Left hindlimb (tissue), 1 donor: ENCODE measurements around the gene SEMA6A.

Experiments
- DNase-seq: peaks from one replicate; pipeline ENCODE4 v3.0.0-alpha.2; 2018

Gene SEMA6A

DNA sequence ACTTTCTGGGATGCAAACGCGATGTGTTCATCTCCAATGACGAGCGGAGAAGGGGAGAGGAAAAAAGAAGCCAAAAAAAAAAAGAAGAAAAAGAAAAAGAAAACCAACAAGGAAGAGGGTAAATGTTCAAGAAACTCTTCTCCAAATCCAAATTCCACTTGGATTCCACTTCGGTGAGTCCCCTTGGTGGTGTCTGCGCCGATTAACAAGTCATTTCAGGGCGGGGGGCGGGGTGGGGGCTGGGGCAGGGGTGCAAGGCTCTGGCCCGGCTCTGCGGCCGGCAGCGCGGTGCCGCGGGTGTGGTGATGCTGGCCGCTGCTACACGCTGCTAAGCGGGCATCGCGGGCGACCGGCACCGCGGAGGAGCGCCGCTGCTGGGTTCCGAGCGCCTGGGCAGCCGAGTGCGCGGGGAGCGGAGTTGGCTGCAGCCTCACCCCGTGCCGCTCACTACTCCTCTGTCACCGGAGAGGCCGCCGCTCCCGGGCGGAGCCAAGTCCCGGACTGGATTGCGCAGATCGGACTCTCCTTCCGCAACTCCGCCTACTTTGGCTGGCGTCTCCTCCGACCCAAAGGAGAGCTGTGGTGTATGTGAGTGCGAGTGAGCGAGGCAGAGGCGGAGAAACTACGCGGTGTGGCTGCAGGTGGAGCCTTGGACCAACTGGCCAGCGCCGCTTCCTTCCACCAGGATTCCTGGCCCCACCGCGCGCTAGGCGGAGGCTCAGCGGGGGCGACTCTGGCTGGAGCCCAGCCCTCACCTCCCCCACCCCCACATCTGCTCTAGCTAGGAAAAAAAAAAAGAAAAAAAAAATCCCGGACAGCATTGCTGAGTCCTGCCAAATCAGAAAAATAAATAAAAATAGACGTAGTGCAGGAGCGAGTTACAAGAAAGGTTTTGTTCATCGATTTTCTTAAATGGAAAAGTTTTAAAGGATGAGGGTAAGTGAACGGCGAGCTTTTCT lies at the start of gene SEMA6A:
Gene SEMA6A, minus strand, starts transcription at position 457 of the 959 bp plus-strand sequence. CDS start 69,879 bp downstream, outside the sequence.
- DNase-seq, result peak; percentile 96

DNA sequence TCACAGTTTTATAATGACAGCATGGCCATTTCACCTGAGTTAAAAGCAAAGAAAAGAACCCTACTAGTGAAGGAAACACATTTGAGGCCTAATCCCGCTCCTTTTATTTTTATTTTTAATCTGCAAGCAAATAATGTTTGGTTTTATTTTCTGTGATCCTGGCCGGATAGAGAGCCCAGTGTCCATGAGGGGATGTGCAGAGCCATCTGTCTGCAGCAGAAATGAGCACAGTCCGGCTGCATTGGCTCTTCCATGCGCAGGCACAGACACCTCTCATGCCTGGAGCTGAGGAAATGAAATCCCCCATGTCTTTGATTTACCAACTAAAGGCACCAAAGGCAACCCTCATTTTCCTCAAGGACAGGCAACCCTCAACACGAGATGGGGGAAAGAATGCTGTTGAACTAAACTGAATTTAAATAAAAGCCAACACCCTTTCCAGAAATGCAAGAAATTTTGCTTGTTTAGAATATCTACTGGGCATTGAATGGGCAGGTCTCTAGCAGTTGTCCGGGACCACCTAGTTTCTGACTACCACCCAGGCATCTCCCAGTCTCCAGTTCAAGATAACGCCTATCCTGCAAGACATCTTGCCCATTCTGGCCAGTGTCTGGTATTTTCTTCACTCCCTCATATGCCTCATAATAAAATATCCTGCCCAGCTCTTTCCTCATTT lies 47.9 kb upstream of the SEMA6A start:
- no peak for DNase-seq

- no peak for DNase-seq
These were observed 47.0 kb upstream of the SEMA6A start for GRCh38 chr5:116621599-116621998.

- no peak for DNase-seq
These were observed 42.3 kb upstream of the SEMA6A start for GRCh38 chr5:116616876-116617275.

- no peak for DNase-seq
These were observed 39.9 kb upstream of the SEMA6A start for GRCh38 chr5:116614603-116614920.

DNA sequence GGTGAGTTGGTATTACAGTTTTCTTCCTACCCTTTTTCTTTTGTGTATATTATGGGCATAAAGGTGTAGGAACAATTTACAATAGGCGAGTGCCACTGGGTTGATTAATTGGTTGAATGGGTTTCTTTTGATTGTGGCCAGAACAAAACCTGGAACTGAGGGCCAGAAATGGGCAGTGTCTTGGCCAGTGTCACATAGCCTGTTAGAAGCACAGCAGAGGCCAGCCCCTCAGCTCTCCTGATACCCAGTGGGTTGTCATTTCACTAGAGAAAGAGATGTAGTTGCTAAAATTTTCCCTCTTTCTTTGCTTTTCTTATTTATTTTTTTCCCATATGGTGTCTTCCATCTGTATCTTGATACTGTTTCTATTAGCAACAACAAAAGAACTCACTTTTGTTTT lies 38.8 kb upstream of the SEMA6A start:
- DNase-seq, result no peak

DNA sequence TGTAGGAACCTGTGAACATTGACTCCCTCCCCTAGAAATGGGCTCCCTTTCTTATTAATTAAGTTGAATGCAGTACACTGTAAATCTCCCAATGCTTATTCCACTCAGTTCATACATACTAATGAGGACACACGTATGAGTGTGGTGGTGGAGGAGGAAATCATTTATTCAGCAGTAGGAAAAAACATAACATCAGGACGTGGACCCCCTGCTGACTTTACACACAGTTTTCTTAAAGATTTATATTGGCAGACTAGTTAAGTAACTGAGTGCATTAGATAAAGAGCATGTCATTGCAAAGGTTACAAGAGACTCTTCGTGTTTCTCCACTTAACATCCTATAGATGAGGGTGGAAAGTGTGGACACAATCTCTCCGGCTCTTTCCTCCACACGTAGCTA lies 37.8 kb upstream of the SEMA6A start:
- DNase-seq, result no peak

DNA sequence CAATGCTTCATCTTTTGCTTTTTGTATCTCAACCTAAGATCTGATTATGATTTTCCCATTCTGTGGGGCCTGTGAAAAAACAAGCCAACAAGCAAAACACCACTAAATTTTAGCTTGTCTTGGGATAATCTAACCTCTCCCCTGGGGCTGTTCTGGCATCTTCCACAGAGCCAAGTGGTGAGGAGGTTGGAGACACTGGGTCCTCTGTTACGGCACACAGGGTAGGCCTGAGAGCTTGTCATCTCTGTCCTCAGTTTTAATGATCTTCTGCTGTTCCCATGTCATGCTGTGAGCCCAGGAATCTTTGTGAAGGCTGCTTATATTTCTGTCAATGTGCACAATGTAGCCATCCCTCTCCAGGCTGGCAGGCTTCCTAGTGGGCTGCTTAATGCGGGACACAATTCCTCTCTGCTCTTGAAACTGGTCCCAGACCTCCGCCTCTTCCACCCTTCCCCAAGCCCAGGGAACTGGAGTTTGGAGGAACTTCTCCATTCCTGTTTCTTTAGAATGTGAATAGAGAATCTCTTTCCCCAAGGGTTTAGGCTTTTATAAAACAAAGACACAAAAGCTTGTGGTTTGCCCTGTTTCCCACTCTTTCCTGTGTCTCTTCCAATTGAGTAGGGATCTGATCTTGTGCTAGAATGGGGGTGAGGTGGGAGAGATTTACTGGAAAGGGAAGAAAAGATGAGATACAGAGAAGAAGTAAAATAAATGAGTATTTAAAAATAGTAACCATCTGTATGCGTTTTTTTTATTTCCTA lies 30.9 kb upstream of the SEMA6A start:
- peak; percentile 47 for DNase-seq

DNA sequence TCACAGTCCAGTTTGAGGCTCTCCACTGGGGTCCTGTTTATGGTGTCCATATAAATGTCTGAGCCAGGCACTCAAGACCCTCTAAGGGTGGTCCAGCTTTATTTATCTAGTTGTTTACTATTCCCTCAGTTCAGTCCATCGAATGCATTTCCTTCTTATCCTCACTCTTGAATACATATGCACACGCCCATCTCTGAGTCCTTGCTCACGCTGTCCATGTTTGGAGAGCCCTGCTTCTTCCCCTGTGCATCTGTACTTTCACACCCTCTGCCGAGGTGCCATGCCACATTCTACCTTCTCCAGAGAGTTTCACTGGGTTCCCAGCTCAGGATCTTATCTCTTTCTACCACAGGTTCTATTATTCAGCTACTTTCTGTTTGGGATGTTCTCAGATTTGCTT lies 30.2 kb upstream of the SEMA6A start:
- no peak for DNase-seq

GRCh38 chr5:116600876-116601275 lies 26.3 kb upstream of the SEMA6A start:
- DNase-seq, result no peak

- DNase-seq, result no peak
These were observed 24.3 kb upstream of the SEMA6A start for GRCh38 chr5:116598911-116599310.

DNA sequence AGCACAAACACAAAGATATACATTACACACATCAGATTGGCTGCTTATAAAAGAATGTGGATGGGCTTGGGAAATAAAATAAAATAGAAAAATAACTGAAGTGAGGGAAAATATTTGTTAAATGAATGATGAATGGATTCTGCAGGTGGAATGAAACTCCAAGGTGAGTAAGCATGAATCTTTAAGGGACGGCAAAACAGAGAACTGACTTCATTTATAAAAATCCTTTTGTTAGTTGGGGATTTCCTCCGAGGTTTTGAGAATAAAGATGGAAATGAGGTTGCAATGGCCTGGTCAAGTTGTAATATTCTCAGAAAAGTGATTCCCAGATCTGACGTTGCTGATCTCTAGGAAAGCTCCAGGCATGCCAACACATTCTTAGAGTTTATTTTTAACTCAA lies 20.9 kb upstream of the SEMA6A start:
- no peak for DNase-seq

DNA sequence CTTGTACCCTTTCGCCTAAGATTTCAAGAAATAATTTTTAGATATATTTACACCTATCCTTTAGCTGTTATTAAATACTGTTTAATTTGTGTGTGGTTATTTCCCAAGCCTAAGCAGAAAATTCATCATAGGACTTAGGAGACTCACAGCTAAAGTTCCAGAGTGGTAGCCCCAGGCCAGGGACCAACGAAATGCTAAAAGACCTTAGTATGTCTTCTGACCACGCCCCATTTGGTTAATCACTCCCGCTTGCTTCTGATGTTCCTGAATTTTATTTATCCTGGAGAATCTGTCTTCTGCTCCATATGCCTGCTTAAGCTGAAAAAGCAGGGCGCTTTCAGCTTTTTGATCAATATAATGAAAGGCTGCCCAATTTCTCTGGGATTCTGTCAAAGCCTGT lies 18.7 kb upstream of the SEMA6A start:
- no peak for DNase-seq

GRCh38 chr5:116585227-116585626 lies 10.6 kb upstream of the SEMA6A start:
- DNase-seq, result no peak

- DNase-seq, result no peak
These were observed 9.2 kb upstream of the SEMA6A start for GRCh38 chr5:116583862-116584222.

DNA sequence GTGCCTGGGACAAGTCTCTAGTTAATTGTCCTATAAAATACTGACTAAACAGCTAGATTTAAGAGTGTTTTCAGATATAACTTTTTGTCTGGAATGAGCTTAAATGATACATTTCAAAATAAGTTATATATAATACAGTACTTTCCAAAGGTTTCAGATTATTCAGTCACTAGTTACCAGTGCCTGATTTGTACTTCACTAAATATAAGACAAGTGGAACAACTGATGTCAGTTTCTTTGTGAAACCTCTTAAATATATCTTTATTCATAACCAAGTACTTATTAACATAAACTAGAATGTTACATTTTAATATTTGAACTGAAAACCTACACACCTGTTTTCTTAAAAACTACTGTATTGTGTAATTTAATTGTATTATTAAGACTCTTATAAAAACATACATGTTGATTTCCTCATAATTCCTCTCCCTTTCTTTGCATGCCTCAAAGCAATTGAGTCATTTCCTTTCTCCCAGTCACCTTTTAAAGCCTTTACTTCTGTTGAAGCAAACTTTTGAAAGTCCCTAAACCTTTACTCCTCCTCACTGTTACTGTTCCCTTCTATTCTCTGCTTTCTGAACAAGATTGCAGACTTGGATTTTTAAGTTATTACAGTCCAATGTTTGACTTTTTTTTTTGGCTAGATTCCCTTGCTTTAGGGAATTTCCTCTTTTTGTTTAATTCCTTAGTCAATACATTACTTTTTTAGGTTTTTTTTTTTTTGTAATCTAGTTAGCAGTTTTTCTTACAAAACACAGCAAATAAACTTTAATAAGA lies 8.7 kb upstream of the SEMA6A start:
- no peak for DNase-seq

DNA sequence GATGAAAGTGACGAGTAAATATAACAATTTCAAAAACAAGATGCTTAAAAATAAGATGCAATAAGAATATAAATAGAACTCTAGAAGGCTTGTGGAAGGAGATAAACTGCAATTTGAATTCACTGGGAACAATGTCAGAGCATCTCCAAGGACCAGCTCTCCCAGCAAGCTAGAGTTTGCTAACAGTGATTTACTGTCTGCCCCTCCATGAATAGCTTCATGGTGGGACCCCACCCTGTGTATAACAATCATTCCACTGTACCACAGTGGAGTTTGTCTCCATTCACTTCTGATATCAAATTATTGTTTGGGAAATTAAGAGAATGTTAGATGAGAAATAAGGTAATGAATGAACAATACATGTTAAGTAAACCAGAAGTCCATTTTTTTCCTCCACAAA lies 7.3 kb upstream of the SEMA6A start:
- DNase-seq, result no peak

DNA sequence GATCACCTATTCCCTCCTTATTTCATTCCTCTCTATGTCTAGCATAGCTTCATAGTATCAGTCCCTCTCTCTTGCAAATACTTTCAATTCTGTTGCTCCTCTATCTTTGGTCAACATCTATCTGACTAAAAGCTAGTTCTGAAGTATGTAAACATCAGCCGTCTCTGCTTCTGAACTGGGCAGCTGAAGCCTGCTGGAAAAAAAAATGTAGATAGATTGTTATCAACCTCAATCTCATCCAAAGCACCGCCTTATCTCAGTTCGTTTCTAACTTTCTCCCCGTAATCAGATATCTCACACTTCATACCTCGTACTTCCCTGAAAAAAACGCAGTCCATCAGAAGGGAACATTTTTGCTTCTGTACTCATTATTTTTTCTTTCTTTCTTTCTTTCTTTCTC lies 4.5 kb upstream of the SEMA6A start:
- DNase-seq, result no peak

DNA sequence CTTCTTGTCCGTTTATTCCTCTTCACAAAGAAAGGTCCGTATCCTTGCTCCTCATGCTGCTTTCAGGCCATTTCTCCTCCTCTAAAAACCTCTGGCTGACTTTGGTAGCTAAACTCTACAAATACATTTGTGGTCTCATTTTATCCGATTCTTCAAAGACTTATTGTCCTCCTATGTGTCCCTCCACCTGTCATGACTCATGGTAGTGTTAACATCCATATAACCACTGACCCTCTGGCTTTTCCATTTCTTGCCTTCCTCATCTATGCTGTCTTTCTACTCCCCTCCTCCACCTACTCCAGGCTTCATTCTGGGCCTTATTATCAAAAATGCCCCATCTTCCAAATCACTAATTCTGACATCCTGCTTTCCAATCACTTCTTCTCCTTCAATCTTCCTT lies 4.1 kb upstream of the SEMA6A start:
- DNase-seq, result no peak

DNA sequence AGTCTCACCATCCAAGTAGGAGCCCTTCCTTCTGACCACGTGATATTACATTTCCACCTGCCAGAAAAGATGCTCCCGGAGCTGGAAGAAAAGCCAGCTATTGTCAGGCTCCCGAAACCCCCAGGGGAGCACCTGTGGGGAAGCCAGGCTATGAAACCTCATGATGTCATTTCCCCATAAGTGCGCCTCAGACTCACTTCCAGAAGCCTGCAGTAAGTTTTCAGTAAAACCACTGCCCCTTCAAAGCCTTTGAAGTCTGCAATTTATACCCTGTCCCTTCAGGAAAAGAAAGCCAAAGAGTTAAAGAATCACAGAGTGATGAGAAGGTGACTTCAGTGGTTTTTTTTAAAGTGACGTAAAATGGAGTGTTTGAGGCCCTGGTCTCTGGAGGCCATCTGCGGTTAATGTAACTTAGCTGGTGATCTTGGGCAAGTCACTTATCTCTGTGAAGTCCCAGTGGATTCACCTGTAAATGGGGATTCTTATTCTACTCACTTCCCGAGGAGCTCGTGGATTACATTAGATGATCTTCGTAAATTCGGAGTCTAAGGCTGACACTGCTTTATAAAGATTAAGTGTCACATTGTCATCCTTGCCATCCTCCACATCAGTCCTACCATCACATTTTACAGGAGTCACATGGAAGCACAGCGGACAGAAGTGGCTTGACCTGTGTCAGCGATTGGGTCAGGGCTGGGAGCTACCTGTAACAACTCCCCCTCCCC lies 2.6 kb upstream of the SEMA6A start:
- no peak for DNase-seq

GRCh38 chr5:116576053-116576713 lies 1.6 kb upstream of the SEMA6A start:
- DNase-seq, result peak; percentile 89
